ENCODE data around the gene BUB1B.

GRCh38 chr15:40136470-40137302 lies 24.2 kb upstream of the BUB1B start:
- TF ChIP-seq CTCF (IDR thresholded peaks at IDR 0.05; ENCODE audit: insufficient read depth, low read length, poor library complexity, severe bottlenecking): no peak
- no peak for TF ChIP-seq EZH2phosphoT487 (conservative IDR thresholded peaks at IDR 0.05; ENCODE audit: low read length)
